Upper lobe of left lung (tissue), 4 donors: ENCODE measurements around the gene SMIM11.

Source experiments
- EP300 ChIP-seq, 4 donors: sonication (generic); formaldehyde crosslinking; IDR thresholded peaks; one replicate each; pipeline ENCODE4 v1.5.1; 2017; ENCODE audit warnings: antibody characterized with exemption in 4 of 4, control low read depth in 2 of 4
- TF ChIP-seq, protein P1 (sequence below), 6 experiments: fragments of 450-650 bp in 4 of 6; fragments of 200-600 bp in 2 of 6; sonication (generic) in 2 of 6; IDR thresholded peaks; one replicate each; pipeline ENCODE4 v1.5.1; 2016 to 2019; ENCODE audit warnings: antibody characterized with exemption in 6 of 6

- no peak for TF ChIP-seq EP300 (IDR thresholded peaks at IDR 0.05)
- TF ChIP-seq, protein P1, sequence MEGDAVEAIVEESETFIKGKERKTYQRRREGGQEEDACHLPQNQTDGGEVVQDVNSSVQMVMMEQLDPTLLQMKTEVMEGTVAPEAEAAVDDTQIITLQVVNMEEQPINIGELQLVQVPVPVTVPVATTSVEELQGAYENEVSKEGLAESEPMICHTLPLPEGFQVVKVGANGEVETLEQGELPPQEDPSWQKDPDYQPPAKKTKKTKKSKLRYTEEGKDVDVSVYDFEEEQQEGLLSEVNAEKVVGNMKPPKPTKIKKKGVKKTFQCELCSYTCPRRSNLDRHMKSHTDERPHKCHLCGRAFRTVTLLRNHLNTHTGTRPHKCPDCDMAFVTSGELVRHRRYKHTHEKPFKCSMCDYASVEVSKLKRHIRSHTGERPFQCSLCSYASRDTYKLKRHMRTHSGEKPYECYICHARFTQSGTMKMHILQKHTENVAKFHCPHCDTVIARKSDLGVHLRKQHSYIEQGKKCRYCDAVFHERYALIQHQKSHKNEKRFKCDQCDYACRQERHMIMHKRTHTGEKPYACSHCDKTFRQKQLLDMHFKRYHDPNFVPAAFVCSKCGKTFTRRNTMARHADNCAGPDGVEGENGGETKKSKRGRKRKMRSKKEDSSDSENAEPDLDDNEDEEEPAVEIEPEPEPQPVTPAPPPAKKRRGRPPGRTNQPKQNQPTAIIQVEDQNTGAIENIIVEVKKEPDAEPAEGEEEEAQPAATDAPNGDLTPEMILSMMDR (IDR thresholded peaks at IDR 0.05): no peak
Observed at GRCh38 chr21:34343347-34343746, 32.0 kb upstream of the SMIM11 start.
